Peyer's patch (tissue), 4 donors: ENCODE results near the gene BNIP5.
"Not testable (repeated sequence)": the region's sequence is repeated elsewhere in the genome, so short reads cannot be mapped to it uniquely, and the experiment has no call there.

Source experiments
- CTCF ChIP-seq, 6 experiments: fragments of 450-650 bp in 4 of 6; fragments of 200-600 bp in 2 of 6; sonication (generic) in 1 of 6; IDR thresholded peaks; one replicate each; pipeline ENCODE4 v1.5.1; 2017 to 2019; ENCODE audit warnings: antibody characterized with exemption in 6 of 6, mild to moderate bottlenecking in 3 of 6, moderate library complexity in 1 of 6
- POLR2A ChIP-seq, 2 donors: fragments of 450-650 bp; IDR thresholded peaks; one replicate each; pipeline ENCODE4 v1.5.1; 2017; ENCODE audit warnings: antibody characterized with exemption in 2 of 2, mild to moderate bottlenecking in 2 of 2, moderate library complexity in 2 of 2

DNA sequence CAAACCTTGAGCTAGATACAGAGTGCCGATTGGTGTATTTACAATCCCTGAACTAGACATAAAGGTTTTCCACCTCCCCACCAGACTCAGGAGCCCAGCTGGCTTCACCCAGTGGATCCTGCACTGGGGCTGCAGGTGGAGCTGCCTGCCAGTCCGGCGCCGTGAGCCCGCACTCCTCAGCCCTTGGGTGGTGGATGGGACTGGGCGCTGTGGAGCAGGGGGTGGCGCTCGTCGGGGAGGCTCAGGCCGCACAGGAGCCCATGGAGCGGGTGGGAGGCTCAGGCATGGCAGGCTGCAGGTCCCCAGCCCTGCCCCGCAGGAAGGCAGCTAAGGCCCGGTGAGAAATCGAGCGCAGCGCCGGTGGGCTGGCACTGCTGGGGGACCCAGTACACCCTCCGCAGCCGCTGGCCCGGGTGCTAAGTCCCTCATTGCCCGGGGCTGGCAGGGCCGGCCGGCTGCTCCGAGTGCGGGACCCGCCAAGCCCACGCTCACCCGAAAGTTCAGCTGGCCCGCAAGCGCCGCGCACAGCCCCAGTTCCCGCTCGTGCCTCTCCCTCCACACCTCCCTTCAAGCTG, 27.5 kb upstream of the BNIP5 start:
- not testable (repeated sequence) for TF ChIP-seq CTCF, POLR2A (IDR thresholded peaks at IDR 0.05)
